M059J (cell line): ENCODE measurements around the gene CDKN1B. TPM values are rescaled to one million over a fixed set of nuclear protein-coding genes. Genes with fewer than 3 reads are reported as not detected.

Experiments
- DNase-seq: peaks from one replicate; pipeline ENCODE4 v3.0.0-alpha.2; 2012; ENCODE audit warnings: low read depth
- total RNA-seq: library from RNA; depleted of rRNA; stranded (reverse); fragments of >200 nt; shearing (Covaris generic); gene quantifications from 2 replicates; pipeline ENCODE4 v1.2.3, GENCODE V29; 2014; rRNA removed

CDKN1B gene
- total RNA-seq: 34.8 and 48.4 TPM in 2 replicates

- DNase-seq: peak; percentile 95
Measured at GRCh38 chr12:12716793-12717585, at the start of gene CDKN1B. Gene CDKN1B (plus strand): TSS chr12:12717368. CDS start chr12:12717840, 472 bp downstream.

DNA sequence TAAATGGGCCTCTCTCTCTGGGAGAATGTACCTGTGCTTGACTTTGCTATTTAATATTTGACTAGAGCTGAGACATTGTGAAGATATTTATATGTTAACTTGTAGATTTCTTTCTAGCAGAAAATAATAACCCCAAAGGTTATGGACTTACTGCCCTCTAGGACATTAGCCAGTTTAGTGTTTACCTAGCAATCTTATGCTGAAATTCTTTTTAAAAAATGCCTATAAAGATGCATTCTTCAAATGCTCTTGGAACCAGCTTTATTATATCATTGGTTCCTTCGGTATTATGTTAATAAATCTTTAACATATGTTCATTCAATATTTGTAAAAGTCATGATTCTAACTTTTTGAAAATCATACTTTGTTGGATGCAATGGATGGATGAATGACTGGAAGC, 49.2 kb upstream of the CDKN1B start:
- no peak for DNase-seq

DNA sequence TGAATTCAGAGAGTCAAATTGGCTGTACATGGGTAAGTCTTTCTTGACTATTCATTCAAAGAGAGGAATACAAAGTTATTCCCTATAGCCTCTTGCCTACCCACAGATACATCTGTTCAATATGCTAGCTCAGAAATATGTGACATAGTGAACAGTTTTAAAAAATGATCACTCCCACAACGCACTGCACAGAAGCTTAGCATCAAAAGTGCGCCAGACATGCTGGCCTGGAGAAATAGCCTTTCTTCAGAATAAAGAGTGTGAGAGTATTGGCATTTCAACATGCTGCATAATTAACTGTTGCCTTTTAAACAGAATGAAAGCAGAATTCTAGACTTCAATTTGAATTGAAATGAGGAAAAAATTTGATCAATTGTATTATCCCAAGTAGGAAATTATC, 48.1 kb upstream of the CDKN1B start:
- DNase-seq: no peak

DNA sequence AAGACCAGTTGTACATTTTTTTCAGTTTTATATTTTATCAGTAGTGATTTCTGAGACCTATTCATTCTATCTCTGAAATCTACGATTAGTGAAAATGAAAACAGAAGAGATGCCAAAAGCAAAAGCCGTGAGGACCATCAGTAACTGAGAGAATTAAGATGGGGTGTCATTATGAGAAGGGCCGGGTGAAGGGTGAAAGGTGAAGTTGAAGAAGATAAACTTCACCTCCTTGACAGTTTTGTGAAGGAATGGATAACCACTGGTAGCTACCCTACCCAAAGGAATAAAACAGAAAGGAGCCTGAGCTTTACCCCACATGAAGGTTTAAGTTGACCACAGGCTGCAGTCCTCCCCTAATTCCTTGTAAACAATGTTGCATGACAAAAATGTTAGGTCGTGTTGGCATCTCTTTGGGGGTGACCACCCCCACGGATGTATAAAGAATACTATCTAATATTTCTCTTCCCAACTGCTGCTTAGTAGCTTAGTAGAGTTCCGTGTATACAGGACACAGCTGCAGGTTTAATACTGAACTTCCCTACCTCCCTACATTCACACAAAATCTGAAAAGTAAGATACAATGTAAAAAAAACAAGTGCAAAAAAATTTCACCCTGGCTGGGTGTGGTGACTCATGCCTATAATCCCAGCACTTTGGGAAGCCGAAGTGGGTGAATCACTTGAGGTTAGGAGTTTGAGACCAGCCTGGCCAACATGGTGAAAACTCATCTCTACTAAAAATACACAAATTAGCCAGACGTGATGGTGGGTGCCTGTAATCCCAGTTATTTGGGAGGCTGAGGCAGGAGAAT, 45.1 kb upstream of the CDKN1B start:
- peak; percentile 90 for DNase-seq

DNA sequence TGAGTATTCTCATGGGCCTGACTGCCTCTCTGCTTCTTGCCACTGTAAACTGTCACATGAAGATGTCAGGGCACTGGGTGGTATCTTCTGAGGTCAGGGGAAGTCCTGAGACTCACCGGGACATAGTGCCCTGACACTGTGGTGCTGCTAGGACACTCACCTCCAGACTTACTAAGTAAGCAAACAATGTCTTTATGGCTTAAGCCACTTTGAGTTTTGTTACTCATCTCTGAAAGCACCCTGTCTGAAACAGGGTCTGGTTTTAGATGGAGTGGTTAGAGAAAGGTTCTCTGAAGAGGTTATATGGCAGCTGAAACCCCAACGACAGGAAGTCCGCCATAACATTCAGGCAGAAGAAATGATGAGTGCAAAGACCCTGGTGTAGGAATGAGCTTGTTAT, 43.9 kb upstream of the CDKN1B start:
- peak; percentile 51 for DNase-seq

GRCh38 chr12:12676605-12677004, 40.6 kb upstream of the CDKN1B start:
- no peak for DNase-seq

DNA sequence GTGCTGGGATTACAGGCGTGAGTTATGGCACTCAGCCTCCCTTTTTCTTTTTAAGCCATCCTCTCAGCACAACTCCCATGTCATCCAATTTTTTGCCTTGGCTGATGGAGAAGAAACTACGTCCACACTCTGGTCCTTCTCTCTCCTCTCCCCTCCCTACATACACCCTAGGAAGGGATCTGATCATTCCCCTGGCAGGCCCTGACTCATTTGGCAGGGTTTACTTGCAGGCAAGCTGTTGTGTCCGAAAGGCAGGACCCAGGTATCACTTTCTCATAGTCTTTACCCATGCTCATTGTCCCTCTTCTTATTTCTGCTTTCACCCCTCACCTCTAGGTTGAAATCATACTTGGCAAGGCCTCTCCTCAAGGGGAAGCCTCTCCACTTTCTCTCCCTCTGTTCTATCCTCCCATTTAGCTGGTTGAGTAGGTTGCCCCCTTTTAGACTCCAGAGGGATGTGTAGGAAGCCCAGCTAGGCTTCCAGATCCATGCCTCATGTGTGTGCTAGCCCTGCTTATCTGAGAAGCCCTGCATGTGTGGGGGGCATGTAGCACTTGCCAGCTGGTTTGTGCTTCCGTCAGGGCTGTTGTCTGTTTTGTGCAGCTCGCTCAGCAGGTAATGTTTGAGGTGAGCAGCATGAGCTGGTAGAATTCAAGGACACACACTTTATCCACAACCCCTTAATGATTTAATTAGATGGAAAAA, 36.0 kb upstream of the CDKN1B start:
- no peak for DNase-seq

GRCh38 chr12:12682284-12682683, 34.9 kb upstream of the CDKN1B start:
- DNase-seq: no peak

GRCh38 chr12:12683136-12683697, 34.0 kb upstream of the CDKN1B start:
- no peak for DNase-seq

- no peak for DNase-seq
Measured at GRCh38 chr12:12683725-12684124, 33.4 kb upstream of the CDKN1B start.

- peak; percentile 45 for DNase-seq
Measured at GRCh38 chr12:12684375-12685106, 32.6 kb upstream of the CDKN1B start.

GRCh38 chr12:12685305-12685704, 31.9 kb upstream of the CDKN1B start:
- DNase-seq: no peak

- no peak for DNase-seq
Measured at GRCh38 chr12:12686472-12686871, 30.7 kb upstream of the CDKN1B start.

- no peak for DNase-seq
Measured at GRCh38 chr12:12686925-12687324, 30.2 kb upstream of the CDKN1B start.

GRCh38 chr12:12689647-12690300, 27.4 kb upstream of the CDKN1B start:
- DNase-seq: peak; percentile 33

DNA sequence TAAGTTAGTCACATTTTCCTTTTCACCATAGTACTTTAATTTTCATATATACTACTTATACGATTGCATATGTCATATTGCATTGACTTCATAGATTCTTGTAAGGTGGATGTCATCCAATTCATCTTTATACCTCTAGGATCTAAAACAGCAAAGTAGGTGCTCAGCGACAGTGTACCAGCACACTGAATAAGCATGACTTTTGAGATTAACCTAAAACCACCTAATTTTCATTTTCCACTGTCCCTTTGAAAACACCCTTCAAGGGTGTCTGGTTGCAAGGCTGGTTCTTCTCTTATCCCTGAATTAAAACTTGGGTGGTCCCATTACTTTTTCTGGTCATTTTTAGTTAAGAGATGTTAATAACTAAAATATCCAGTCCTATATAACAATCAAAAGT, 25.6 kb upstream of the CDKN1B start:
- no peak for DNase-seq

DNA sequence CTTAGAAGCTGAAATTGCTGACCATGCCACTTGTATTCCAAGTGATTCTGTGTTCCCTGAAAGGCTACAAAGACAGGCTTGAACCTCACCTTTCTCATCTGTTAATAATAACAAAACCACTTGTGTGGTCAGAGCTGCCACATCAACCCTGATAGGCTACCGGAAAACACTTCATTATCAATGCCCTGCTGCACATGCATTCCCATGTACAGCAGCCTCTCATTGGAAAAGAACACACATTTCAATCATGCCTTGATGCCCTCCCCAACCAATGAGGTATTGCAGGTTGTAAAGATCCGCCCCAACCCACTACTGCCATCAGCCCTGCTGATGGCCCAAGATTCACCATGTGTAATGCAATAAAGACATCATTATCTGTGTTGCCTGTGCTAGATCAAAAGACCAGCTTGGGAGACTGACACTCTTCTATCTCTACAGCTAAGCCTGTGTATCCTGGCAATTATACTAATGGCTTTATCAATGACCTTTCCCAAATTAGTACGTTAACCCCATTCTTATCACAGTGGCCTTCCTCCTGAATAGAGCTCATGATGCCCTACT, 24.0 kb upstream of the CDKN1B start:
- peak; percentile 65 for DNase-seq

GRCh38 chr12:12696562-12697383, 20.4 kb upstream of the CDKN1B start:
- DNase-seq: peak; percentile 89

- DNase-seq: no peak
Measured at GRCh38 chr12:12699345-12699744, 17.8 kb upstream of the CDKN1B start.

GRCh38 chr12:12700254-12700653, 16.9 kb upstream of the CDKN1B start:
- DNase-seq: no peak
